ENCODE results near the gene METTL4.

- TF ChIP-seq SP1 (IDR thresholded peaks at IDR 0.05) (no peak), SUZ12 (IDR thresholded peaks at IDR 0.05) (no peak), NFRKB (IDR thresholded peaks at IDR 0.05) (no peak), BHLHE40 (IDR thresholded peaks at IDR 0.05; ENCODE audit: borderline replicate concordance) (no peak), ZNF384 (IDR thresholded peaks at IDR 0.05) (no peak), ELF4 (IDR thresholded peaks at IDR 0.05) (no peak), FOXA1 (IDR thresholded peaks at IDR 0.05) (no peak), PKNOX1 (IDR thresholded peaks at IDR 0.05) (no peak), TARDBP (IDR thresholded peaks at IDR 0.05) (no peak), FOXM1 (IDR thresholded peaks at IDR 0.05; ENCODE audit: borderline replicate concordance) (no peak), FOXK2 (IDR thresholded peaks at IDR 0.05) (no peak), LEF1 (IDR thresholded peaks at IDR 0.05; ENCODE audit: borderline replicate concordance) (no peak)
Observed at GRCh38 chr18:2508155-2508554, 63.1 kb downstream of the METTL4 start.
